AG09319 (cell line): ENCODE results near the gene ANKRD28.
"Not testable (repeated sequence)": the region's sequence is repeated elsewhere in the genome, so short reads cannot be mapped to it uniquely, and the experiment has no call there.

Experiments
- DNase-seq: peaks from one replicate; pipeline ENCODE4 v3.0.0-alpha.2; 2010; ENCODE audit warnings: low read depth; ENCODE audit errors: extremely low read depth
- TF ChIP-seq, protein P1 (sequence below): IDR thresholded peaks from 2 replicates; pipeline ENCODE4 v1.5.1; 2011; ENCODE audit warnings: low read depth, mild to moderate bottlenecking, inconsistent platforms, low read length, moderate library complexity

The ANKRD28 gene

DNA sequence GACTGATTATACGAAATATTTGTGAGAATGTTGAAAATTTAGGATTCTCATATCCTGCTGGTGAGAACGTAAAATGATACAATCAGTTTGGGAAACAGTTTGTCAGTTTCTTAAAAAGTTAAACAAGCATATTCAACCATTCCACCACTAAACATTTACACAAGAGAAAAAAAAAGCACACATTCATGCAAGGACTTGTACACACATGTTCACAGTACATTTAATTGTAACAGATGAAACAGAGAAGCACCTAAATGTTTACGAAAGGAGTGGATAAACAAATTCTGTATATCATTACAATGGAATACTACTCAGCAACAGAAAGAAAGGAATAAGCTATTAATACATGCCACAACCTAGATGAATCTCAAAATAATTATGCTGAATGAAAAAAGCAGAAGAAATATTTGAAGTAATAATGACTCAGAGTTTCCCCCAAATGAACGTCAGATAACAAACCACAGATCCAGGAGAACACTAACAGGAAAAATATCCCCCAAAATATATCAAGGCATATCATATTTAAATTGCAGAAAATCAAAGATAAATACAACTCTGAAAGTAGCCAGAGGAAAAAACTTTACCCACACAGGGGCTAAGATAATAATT, 14.3 kb downstream of the ANKRD28 start:
- TF ChIP-seq, protein P1, sequence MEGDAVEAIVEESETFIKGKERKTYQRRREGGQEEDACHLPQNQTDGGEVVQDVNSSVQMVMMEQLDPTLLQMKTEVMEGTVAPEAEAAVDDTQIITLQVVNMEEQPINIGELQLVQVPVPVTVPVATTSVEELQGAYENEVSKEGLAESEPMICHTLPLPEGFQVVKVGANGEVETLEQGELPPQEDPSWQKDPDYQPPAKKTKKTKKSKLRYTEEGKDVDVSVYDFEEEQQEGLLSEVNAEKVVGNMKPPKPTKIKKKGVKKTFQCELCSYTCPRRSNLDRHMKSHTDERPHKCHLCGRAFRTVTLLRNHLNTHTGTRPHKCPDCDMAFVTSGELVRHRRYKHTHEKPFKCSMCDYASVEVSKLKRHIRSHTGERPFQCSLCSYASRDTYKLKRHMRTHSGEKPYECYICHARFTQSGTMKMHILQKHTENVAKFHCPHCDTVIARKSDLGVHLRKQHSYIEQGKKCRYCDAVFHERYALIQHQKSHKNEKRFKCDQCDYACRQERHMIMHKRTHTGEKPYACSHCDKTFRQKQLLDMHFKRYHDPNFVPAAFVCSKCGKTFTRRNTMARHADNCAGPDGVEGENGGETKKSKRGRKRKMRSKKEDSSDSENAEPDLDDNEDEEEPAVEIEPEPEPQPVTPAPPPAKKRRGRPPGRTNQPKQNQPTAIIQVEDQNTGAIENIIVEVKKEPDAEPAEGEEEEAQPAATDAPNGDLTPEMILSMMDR, result no peak
- DNase-seq, result no peak

DNA sequence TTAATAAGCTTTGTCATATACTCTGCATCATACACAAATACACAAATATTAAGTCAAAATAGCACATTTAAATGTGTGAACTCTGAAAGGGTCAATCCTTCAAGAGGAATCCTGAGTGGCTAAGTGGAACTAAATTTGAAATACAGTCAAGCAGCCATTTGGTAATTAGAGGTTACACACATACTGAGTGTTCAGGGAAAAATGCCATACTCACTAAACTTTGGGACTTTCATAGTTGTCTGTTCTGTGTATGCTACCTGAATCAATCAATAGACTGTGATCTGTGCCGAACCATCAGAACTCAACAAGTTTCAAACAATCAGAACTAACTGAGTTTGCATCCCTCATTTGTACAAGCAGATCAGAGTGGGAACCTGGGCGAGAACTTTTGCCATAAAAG, 15.3 kb downstream of the ANKRD28 start:
- no peak for DNase-seq

DNA sequence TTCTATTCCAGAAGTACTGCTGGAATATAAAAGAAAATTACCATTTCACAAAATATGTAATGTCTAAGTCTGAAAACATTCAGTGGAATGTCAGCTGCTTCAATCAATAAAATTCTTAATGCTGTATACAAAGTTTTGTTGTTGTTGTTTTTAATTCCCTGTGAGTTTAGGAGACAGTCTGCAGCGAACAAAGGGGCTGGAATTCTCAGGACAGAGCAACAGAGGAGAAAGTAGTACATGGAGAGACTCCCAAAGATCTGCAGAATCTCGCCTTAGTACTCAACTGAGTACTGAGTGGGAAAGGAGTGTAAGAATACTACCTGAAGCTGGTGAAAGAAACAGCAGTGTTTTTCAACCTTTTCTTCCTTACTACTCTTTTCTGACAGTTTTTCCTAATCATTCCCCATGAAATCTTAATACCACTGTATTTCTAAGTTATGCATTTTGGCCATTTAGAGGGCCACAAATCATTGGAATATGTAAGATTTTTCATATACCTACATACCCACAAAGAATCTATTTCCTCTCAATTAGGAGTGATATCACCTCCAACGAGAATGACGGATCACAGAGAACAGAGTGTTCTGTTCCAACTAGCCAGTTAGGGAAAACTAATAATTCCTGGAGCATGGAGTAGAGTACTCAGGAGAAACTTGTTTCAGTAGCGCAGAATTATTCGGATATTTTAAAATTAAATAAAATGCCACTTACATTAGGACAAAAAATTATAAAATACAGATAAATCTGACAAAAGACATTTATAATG, 16.0 kb downstream of the ANKRD28 start:
- DNase-seq, result no peak
- TF ChIP-seq, protein P1, result no peak

More for the DNA sequence above, 15.3 kb downstream of the ANKRD28 start:
- TF ChIP-seq, protein P1, result no peak

DNA sequence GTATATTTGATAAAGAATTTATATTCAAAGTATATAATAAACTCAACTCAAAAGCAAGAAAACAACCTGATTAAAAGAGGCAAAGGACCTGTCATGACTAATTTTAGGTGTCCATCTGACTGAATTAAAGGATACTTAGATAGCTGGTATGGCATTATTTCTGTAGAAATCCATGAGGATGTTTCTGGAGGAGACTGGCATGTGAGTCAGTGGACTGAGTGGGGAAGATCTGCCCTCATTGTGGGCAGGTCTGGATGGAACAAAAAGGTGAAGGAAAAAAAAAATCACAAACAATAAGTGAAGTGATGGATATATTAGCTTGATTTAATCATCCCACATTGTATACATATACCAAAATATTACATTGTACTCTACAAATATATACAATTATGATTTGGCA, 16.6 kb downstream of the ANKRD28 start:
- TF ChIP-seq, protein P1, result no peak
- DNase-seq, result no peak

DNA sequence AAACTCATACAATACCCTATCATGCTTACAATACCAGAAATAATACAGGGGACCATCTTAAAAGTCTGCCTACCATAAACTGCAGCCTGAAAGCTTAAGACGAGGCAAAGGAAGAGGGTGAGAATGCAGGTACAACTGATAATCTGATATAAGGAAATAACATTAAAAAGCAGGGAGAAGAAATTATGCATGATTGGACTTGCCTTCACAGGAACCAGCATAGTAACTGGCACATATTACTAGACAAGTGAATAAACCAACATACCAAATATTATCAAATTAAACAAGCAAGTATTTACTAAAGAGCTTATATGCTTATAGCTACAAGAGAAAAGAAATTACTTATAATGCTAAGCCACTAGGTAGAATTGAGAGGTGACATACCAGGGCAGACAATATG, 18.7 kb downstream of the ANKRD28 start:
- no peak for DNase-seq
- TF ChIP-seq, protein P1, result no peak

DNA sequence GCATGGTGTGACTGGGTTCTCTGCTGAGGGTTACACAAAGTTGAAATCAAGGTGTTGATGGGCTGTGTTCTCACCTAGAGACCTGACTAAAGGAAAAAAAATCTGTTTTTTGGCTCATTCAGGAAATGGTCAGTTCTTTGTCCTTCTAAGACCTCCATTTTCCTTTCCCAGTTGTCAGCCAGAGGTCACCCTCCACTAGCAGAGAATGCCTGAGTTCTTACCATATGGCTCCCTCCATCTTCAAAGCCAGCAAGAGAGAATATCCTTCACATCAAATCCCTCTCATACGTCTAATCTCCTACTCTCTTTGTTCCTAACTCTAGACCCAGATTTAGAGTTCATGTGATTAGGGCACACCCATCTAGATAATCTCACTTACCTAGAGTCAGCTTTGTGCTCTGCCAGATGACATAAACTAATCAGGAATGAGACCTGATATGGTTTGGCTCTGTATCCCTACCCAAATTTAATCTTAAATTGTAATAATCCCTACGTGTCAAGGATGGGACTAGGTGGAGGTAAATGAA, 19.4 kb downstream of the ANKRD28 start:
- no peak for DNase-seq
- TF ChIP-seq, protein P1, result no peak

DNA sequence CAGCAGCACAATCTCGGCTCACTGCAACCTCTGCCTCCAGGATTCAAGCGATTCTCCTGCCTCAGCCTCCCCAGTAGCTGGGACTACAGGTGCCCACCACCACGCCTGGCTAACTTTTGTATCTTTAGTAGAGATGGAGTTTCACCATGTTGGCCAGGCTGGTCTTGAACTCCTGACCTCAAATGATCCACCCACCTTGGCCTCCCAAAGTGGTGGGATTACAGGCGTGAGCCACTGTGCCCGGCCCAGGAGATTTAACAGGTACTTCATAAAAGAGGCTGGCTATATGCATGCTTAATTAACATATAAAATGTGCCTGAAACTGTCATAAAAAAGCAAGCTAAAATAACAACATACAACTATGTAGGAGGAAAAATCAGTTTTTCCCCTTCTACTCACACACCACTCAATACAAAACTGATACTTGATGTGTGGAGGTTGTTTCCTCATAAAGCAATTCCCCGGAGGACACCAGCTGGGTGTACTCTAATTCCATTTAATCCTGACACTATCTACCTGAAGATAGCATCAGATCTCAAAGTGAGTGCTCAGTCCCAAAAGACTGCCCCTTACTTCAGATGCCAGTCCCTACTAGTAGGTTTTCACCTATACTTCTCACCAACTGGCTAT, 22.7 kb downstream of the ANKRD28 start:
- not testable (repeated sequence) for DNase-seq
